Measurements from ENCODE around the gene SAP30BP.

The SAP30BP gene

DNA sequence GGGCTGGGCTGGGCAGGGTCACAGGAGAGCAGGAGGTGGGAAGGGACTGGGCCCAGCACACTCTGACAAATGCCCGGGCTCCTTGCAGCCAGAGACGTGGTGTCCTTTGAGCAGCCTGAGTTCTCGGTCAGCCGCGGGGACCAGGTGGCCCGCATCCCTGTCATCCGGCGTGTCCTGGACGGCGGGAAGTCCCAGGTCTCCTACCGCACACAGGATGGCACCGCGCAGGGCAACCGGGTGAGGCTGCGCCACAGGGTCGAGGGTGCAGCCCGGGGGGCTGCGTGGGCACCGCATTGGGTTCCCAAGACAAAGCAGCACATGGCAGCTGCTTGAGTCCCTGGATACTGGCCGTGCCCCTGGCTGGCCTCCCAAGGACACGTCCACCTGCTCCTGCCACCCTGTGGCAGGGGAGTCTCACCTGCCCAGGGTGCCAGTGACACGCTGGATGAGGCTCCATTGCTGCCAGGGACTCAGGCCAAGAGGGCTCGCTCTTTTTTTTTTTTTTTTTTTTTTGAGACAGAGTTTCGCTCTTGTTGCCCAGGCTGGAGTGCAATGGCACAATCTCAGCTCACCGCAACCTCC lies 76.6 kb downstream of the SAP30BP start:
- ATAC-seq: no peak

- ATAC-seq: no peak
These were observed 81.6 kb downstream of the SAP30BP start for GRCh38 chr17:75748706-75749105.

DNA sequence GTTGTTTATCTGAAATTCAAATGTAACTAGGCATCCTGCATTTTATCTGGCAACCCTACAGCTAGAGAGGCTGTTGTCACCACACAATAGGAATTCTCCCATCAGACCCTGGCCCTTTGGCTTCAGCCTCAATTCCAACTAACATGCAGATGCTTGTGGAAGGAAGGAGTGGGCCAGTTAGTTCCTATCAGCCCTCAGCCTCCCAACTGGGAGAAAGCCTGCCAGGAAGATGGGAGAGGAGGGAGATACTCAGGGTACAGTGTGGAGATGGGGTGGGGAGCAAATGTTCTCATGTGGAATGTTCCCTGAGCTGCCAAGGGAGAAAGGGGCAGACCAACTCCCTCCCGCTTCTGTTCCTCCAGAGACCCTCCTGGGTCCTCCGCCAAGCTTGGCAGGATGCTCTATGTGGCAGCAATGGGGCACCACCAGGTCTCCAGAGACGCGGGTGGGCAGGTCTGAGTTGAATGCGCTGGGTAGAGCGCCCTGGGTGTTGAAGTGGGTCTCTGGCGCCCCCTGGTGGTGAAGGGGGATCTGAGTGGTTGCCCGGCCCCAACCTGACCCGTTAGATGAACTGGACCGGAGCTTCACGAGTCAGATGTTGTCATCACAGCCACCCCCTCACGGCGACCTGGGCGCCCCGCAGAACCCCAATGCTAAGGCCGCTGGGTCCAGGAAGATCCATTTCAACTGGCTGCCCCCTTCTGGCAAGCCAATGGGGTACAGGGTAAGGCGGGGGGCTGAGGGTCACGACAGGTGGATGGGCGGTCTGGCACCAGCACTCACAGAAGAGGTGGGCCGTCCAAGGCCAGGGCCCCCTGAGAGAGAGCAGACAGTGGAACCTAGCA lies 82.6 kb downstream of the SAP30BP start:
- peak; percentile 70 to 79 for ATAC-seq

GRCh38 chr17:75750661-75751423 lies 83.7 kb downstream of the SAP30BP start:
- no peak for ATAC-seq

GRCh38 chr17:75751676-75752404 lies 84.7 kb downstream of the SAP30BP start:
- no peak for ATAC-seq

DNA sequence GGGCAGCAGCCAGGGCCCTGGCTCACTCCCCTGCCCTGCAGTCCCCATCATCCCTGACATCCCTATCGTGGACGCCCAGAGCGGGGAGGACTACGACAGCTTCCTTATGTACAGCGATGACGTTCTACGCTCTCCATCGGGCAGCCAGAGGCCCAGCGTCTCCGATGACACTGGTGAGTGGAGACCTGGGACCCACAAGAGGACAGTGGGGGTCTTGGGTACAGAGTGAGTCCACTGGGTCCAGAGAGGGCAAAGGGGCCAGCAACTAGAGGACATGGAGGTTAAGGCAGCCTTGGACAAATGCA lies 85.2 kb downstream of the SAP30BP start:
- ATAC-seq: no peak

DNA sequence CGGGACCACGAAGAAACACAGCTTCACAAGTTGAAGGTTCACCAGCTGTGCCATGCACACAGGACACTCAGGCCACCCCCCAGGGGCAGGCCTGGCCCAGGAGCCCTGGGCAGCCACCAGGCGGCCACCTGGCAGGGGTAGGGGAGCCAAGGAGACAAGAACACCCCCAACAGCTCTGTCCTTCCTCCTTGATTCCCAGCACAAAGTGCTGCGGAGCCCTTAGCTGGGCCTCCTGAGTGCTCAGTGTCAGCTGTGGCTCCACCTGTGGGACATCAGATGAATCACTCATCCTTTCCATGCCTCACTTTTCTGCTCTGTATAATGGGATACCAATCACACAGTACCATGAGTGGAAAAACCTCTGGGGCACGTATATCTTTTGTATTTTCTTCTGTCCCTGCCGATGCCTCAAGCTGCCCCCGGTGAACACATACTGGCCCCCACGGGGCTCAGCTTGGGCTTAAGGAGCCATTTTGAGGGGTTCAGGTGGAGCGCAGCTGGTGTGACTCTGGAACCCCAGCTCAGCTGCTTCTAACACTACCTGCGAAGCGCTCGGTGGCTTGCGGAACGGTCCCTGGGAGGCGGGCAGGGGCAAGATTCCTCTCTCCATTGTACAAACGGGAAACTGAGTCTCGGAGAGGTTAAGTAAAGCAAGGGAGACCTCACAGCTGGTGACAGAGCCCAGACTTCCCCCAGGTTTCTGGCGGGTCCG lies 85.8 kb downstream of the SAP30BP start:
- no peak for ATAC-seq

DNA sequence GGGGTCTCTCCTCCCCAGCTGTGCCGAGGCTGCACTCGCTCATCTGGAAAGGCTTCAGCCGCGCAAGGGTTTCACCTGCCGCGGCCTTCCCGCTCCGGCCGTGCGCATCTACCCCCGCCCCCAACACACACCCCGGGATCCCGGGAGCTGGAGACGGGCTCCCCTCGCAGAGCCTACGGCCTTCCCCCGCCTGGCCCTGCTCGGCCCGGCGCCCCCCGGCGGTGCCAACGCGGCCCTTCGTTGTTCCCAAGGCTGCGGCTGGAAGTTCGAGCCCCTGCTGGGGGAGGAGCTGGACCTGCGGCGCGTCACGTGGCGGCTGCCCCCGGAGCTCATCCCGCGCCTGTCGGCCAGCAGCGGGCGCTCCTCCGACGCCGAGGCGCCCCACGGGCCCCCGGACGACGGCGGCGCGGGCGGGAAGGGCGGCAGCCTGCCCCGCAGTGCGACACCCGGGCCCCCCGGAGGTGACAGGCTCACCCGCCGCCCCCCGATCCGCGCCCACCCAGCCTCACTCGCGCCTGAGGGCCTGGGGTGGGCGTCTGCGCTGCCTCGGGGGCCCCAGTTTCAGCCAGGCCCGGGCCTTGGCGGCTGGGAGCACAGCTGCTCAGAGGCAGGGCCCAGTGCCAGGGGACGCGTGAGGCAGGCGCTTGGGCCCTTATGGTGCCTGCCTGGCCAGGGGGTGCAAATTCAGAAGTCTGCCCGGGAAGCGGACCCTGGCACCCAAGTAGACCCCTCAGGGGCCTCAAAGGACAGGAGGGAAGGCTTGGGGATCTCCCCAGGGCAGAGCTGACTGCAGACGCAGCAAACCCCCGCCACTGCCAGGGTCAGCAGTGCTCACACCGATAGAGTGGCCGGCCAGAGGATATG lies 86.6 kb downstream of the SAP30BP start:
- ATAC-seq: peak; percentile 86 to 87

- no peak for ATAC-seq
These were observed 87.5 kb downstream of the SAP30BP start for GRCh38 chr17:75754378-75755204.

- no peak for ATAC-seq
These were observed 88.2 kb downstream of the SAP30BP start for GRCh38 chr17:75755205-75755901.

GRCh38 chr17:75755990-75756389 lies 88.9 kb downstream of the SAP30BP start:
- ATAC-seq: no peak

GRCh38 chr17:75756451-75757085 lies 89.4 kb downstream of the SAP30BP start:
- ATAC-seq: no peak

GRCh38 chr17:75757086-75757681 lies 90.0 kb downstream of the SAP30BP start:
- ATAC-seq: no peak
